ENCODE results near the gene TRMT2A.

GRCh38 chr22:20156042-20156389 is 39.0 kb upstream of the TRMT2A start:
- TF ChIP-seq CTCF (conservative IDR thresholded peaks at IDR 0.05; ENCODE audit: low read length), result no peak
- TF ChIP-seq EZH2phosphoT487 (IDR thresholded peaks at IDR 0.05; ENCODE audit: borderline replicate concordance), result no peak

Data from Loucy (cell line).